AG04450 (cell line): ENCODE data around the gene B3GNT8. TPM values are rescaled to one million over a fixed set of nuclear protein-coding genes. Genes with fewer than 3 reads are reported as not detected.

Source experiments
- CTCF ChIA-PET: fragments of 300-600, 350-600 bp; formaldehyde crosslinking; extraction: SDS; loops from one replicate; lab custom pipeline; 2022; ENCODE audit warnings: antibody characterized with exemption, inconsistent platforms; lab: Charles Lee
- POLR2A ChIA-PET: fragments of 350-600 bp; formaldehyde crosslinking; extraction: SDS; loops from one replicate; lab custom pipeline; 2021; ENCODE audit warnings: antibody characterized with exemption, inconsistent platforms; lab: Yijun Ruan, JAX
- DNase-seq: peaks from one replicate; pipeline ENCODE4 v3.0.0-alpha.2; 2011; ENCODE audit warnings: low read depth, low spot score
- H3K27ac ChIP-seq: one replicate; pipeline ENCODE4 v1.5.1; 2012; ENCODE audit warnings: low read depth, low read length, control low read depth
- H3K27me3 ChIP-seq: one replicate; pipeline ENCODE4 v1.6.0; 2012; ENCODE audit warnings: low read length; ENCODE audit not compliant: control insufficient read depth, insufficient read depth
- H3K4me3 ChIP-seq: 2 replicates; pipeline ENCODE4 v1.5.1; 2011; ENCODE audit warnings: mild to moderate bottlenecking, low read depth, low read length, control low read depth
- H3K9me3 ChIP-seq: 2 replicates; pipeline ENCODE4 v1.5.1; 2012; ENCODE audit warnings: low read length; ENCODE audit not compliant: control insufficient read depth, insufficient read depth
- polyA plus RNA-seq: library from polyadenylated mRNA; depleted of rRNA; stranded (reverse); fragments of >200 nt; gene quantifications from 2 replicates; pipeline ENCODE4 v1.2.3, GENCODE V29; 2011
- TF ChIP-seq, protein P1 (sequence below): IDR thresholded peaks from 2 replicates; pipeline ENCODE4 v1.5.1; 2011; ENCODE audit warnings: low read depth, low read length, control low read depth, inconsistent platforms

B3GNT8 gene
- polyA plus RNA-seq, 1 experiment, result 0.14 TPM

- Histone ChIP-seq H3K27me3 (no peaks in the 10 kb centered on the region), H3K27ac (no peak overlapping the region), H3K4me3 (no peak overlapping the region), H3K9me3 (no peaks in the 10 kb centered on the region; the same call in 1 of the 2 replicates)
- DNase-seq, result no peak
- TF ChIP-seq, protein P1, sequence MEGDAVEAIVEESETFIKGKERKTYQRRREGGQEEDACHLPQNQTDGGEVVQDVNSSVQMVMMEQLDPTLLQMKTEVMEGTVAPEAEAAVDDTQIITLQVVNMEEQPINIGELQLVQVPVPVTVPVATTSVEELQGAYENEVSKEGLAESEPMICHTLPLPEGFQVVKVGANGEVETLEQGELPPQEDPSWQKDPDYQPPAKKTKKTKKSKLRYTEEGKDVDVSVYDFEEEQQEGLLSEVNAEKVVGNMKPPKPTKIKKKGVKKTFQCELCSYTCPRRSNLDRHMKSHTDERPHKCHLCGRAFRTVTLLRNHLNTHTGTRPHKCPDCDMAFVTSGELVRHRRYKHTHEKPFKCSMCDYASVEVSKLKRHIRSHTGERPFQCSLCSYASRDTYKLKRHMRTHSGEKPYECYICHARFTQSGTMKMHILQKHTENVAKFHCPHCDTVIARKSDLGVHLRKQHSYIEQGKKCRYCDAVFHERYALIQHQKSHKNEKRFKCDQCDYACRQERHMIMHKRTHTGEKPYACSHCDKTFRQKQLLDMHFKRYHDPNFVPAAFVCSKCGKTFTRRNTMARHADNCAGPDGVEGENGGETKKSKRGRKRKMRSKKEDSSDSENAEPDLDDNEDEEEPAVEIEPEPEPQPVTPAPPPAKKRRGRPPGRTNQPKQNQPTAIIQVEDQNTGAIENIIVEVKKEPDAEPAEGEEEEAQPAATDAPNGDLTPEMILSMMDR, result no peak
- ChIA-PET POLR2A (no interaction called here), CTCF (no interaction called here)
Observed at GRCh38 chr19:41422955-41423354, 4.2 kb downstream of the B3GNT8 start.

- H3K27ac ChIP-seq, result no peak overlapping the region
- CTCF ChIA-PET, result no interaction called here
- no peaks in the 10 kb centered on the region for H3K27me3 ChIP-seq
- no peak for DNase-seq
- no peak overlapping the region for H3K4me3 ChIP-seq
- no peaks in the 10 kb centered on the region; the same call in 1 of the 2 replicates for H3K9me3 ChIP-seq
- TF ChIP-seq, protein P1, result no peak
- POLR2A ChIA-PET, result no interaction called here
Observed at GRCh38 chr19:41422456-41422855, 4.7 kb downstream of the B3GNT8 start.

- Histone ChIP-seq H3K27me3 (no peaks in the 10 kb centered on the region), H3K4me3 (no peak overlapping the region), H3K9me3 (no peaks in the 10 kb centered on the region; the same call in 1 of the 2 replicates), H3K27ac (no peak overlapping the region)
- no peak for DNase-seq
- POLR2A ChIA-PET, result no interaction called here
- TF ChIP-seq, protein P1, result no peak
- CTCF ChIA-PET, result no interaction called here
Observed at GRCh38 chr19:41421973-41422372, 5.2 kb downstream of the B3GNT8 start.

DNA sequence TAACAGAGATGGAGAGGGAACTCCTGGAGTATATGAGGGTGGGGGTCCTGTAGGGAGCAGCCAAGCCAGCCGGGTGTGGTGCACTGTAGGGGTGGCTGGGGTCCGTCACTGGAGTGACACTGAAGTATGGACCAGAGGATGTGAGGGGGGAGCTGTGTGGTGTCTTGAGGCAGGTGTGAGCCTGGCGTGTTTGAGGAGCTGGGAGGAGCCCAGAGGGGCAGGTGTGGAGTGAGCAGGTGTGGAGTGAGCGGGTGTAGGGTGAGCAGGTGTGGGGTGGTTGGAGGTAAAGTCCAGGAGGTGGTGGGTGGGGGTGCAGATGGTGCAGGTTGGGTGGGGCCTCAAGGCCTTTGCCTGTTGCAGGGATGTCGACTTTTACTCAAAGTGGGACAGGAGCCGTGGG lies 5.9 kb downstream of the B3GNT8 start:
- Histone ChIP-seq H3K9me3 (no peaks in the 10 kb centered on the region; the same call in 1 of the 2 replicates), H3K27me3 (no peaks in the 10 kb centered on the region), H3K4me3 (no peak overlapping the region), H3K27ac (no peak overlapping the region)
- DNase-seq, result no peak
- ChIA-PET CTCF (no interaction called here), POLR2A (interaction anchor here (0.6 kb wide), 1 partner anchor 157 kb away, joined by 3 read pairs; the partner anchor contains the start of gene HNRNPUL1)
- TF ChIP-seq, protein P1, result no peak

DNA sequence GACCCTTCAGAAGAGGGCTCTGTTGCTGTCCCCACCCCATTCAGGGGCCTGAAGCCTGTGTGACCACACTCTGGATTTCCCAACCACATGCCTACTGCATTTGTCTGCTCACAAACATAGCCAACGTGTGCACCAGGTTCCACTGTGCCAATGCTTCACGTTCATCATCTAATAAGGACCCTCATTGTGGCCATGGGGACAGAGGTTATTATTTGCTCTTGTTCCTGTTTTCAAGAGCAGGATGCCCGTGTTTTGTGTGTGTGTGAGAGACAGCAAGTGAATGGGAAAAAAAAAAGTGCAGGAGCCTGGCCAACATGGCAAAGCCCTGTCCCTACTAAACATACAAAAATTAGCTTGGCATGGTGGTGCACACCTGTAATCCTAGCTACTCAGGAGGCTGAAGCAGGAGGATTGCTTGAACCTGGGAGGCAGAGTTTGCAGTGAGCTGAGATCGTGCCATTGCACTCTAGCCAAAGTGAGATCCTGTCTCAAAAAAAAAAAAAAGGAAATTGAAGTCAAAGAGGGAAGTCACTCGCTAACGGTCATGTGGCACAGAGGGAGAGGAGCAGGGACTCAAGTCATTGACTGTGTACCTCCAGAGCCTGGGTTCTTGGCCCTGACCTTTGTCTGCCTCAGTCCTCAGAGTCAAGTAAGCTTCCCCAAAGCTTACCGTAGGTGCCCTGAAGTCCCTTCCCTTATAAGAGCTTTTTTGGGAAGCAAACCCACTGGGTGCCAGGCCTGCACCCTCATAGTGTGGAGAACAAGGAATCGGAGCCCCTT lies 6.9 kb downstream of the B3GNT8 start:
- Histone ChIP-seq H3K27me3 (no peaks in the 10 kb centered on the region), H3K4me3 (no peak overlapping the region), H3K27ac (no peak overlapping the region), H3K9me3 (no peaks in the 10 kb centered on the region; the same call in 1 of the 2 replicates)
- no peak for DNase-seq
- TF ChIP-seq, protein P1, result no peak
- POLR2A ChIA-PET, result interaction anchor here (1.0 kb wide), 1 partner anchor 9 kb away, joined by 4 read pairs; no protein-coding TSS in a partner anchor
- CTCF ChIA-PET, result no interaction called here
